Inflammatory macrophage treated with lipopolysaccharide for 1 hour (primary cell): Measurements from ENCODE around the gene CTSE.
A peak's percentile ranks its signal among the peaks of the same experiment; 100 is the strongest.

Experiments
- DNase-seq, 2 donors: peaks; one replicate each; pipeline ENCODE4 v3.0.0-alpha.2; 2020 to 2022

The CTSE gene

GRCh38 chr1:206013026-206013795 is 10.5 kb downstream of the CTSE start:
- no peak for DNase-seq

- peak; percentile 94 to 96 for DNase-seq
These were observed 11.4 kb downstream of the CTSE start for GRCh38 chr1:206012086-206012859.

GRCh38 chr1:206011057-206011456 is 12.6 kb downstream of the CTSE start:
- DNase-seq: no peak

GRCh38 chr1:206010060-206010459 is 13.6 kb downstream of the CTSE start:
- DNase-seq: no peak

- DNase-seq: no peak
These were observed 16.7 kb downstream of the CTSE start for GRCh38 chr1:206006946-206007345.

- peak; percentile 77 to 93 for DNase-seq
These were observed 17.9 kb downstream of the CTSE start for GRCh38 chr1:206005778-206006180.

- DNase-seq: no peak
These were observed 18.5 kb downstream of the CTSE start for GRCh38 chr1:206005234-206005633.

- DNase-seq: no peak
These were observed 18.9 kb downstream of the CTSE start for GRCh38 chr1:206004826-206005225.

GRCh38 chr1:206003854-206004800 is 19.6 kb downstream of the CTSE start:
- DNase-seq: no peak

GRCh38 chr1:206002871-206003801 is 20.6 kb downstream of the CTSE start, which contains the start of gene RAB7B:
RAB7B (minus strand) TSS chr1:206003395; CDS start chr1:205994135, 9,260 bp downstream.
- DNase-seq: peak; percentile 85 to 97

GRCh38 chr1:206002160-206002559 is 21.5 kb downstream of the CTSE start:
- no peak for DNase-seq

GRCh38 chr1:206001476-206001888 is 22.2 kb downstream of the CTSE start:
- DNase-seq: peak; percentile 97 to 99

GRCh38 chr1:206000641-206001339 is 22.9 kb downstream of the CTSE start:
- DNase-seq: no peak

- DNase-seq: no peak
These were observed 25.0 kb downstream of the CTSE start for GRCh38 chr1:205998457-205999241.

GRCh38 chr1:205996641-205997040 is 27.1 kb downstream of the CTSE start:
- peak; percentile 54 to 67 for DNase-seq

- DNase-seq: no peak
These were observed 29.3 kb downstream of the CTSE start for GRCh38 chr1:205994346-205994745.

GRCh38 chr1:205993068-205993467 is 30.6 kb downstream of the CTSE start:
- DNase-seq: no peak

GRCh38 chr1:205992218-205992882 is 31.3 kb downstream of the CTSE start:
- DNase-seq: no peak

GRCh38 chr1:205991237-205991636 is 32.5 kb downstream of the CTSE start:
- DNase-seq: no peak

GRCh38 chr1:205990226-205990625 is 33.5 kb downstream of the CTSE start:
- DNase-seq: no peak
